IMR-90 (cell line): Measurements from ENCODE around the gene CHST10. TPM values are rescaled to one million over a fixed set of nuclear protein-coding genes. Genes with fewer than 3 reads are reported as not detected.

Experiments
- ATAC-seq: fragments of 200-7000 bp; cut with Tn5 transposase; 2 replicates; pipeline ENCODE4 v1.9.1; 2020; ENCODE audit warnings: low read depth, mild to moderate bottlenecking, moderate library complexity
- BruUV-seq: library from RNA; stranded (reverse); fragments of 400-500 nt; replicated peaks from 2 replicates; lab custom pipeline; 2021; lab: Mats Ljungman, UMichigan
- CTCF ChIA-PET: fragments of 300-600 bp; formaldehyde crosslinking; extraction: SDS; loops from one replicate; lab custom pipeline; 2021; ENCODE audit warnings: antibody characterized with exemption; lab: Yijun Ruan, JAX
- POLR2A ChIA-PET: fragments of 300-600 bp; sonication (Branson Sonifier 250); formaldehyde crosslinking; loops from one replicate; lab custom pipeline; 2022; ENCODE audit warnings: antibody characterized with exemption; ENCODE audit not compliant: unreplicated experiment; lab: Charles Lee
- DNase-seq: peaks from one replicate; pipeline ENCODE4 v3.0.0; 2013
- H2AFZ ChIP-seq: replicated peaks from 2 replicates; pipeline ENCODE3; 2013; ENCODE audit warnings: low read length, mild to moderate bottlenecking; ENCODE audit not compliant: poor library complexity
- H2AK5ac ChIP-seq: 2 replicates; pipeline ENCODE4 v1.6.1; 2013; ENCODE audit warnings: low read depth, low read length, inconsistent platforms
- H2AK9ac ChIP-seq: replicated peaks from 2 replicates; pipeline ENCODE3; 2013; ENCODE audit warnings: mild to moderate bottlenecking, low read depth, low read length, moderate library complexity; ENCODE audit not compliant: poor library complexity
- H2BK120ac ChIP-seq: 2 replicates; pipeline ENCODE4 v1.6.1; 2013; ENCODE audit warnings: low read depth, low read length, inconsistent platforms
- H2BK15ac ChIP-seq: 3 replicates; pipeline ENCODE4 v1.6.1; 2013; ENCODE audit warnings: low read depth, low read length, inconsistent platforms
- H2BK20ac ChIP-seq: 2 replicates; pipeline ENCODE4 v1.6.1; 2013; ENCODE audit warnings: low read depth, mild to moderate bottlenecking, inconsistent platforms, low read length, moderate library complexity
- H2BK5ac ChIP-seq: 2 replicates; pipeline ENCODE4 v1.6.1; 2013; ENCODE audit warnings: mild to moderate bottlenecking, low read depth, low read length, inconsistent platforms; ENCODE audit not compliant: poor library complexity, severe bottlenecking
- H3K14ac ChIP-seq: replicated peaks from 2 replicates; pipeline ENCODE4 v1.6.1; 2013; ENCODE audit warnings: low read depth, low read length, inconsistent platforms
- H3K18ac ChIP-seq: 2 replicates; pipeline ENCODE4 v1.6.1; 2013; ENCODE audit warnings: low read depth, low read length, control low read depth
- H3K23ac ChIP-seq: 2 replicates; pipeline ENCODE4 v1.6.1; 2013; ENCODE audit warnings: low read depth, low read length, inconsistent platforms
- H3K27ac ChIP-seq: 2 replicates; pipeline ENCODE4 v1.5.1; 2013; ENCODE audit warnings: mild to moderate bottlenecking, control low read depth, low read length; ENCODE audit not compliant: insufficient read depth
- H3K27me3 ChIP-seq: 2 replicates; pipeline ENCODE4 v1.6.1; 2013; ENCODE audit warnings: low read length; ENCODE audit not compliant: control insufficient read depth, insufficient read depth
- H3K36me3 ChIP-seq: 2 replicates; pipeline ENCODE4 v1.6.1; 2013; ENCODE audit warnings: low read length, mixed read lengths; ENCODE audit not compliant: control insufficient read depth, insufficient read depth
- H3K4ac ChIP-seq: 2 replicates; pipeline ENCODE4 v1.6.1; 2013; ENCODE audit warnings: low read depth, low read length, inconsistent platforms
- H3K4me1 ChIP-seq: 2 replicates; pipeline ENCODE4 v1.6.1; 2013; ENCODE audit warnings: low read length, mixed read lengths; ENCODE audit not compliant: control insufficient read depth, insufficient read depth
- H3K4me2 ChIP-seq: 2 replicates; pipeline ENCODE4 v1.6.1; 2013; ENCODE audit warnings: low read depth, mild to moderate bottlenecking, control low read depth, low read length, moderate library complexity
- H3K4me3 ChIP-seq: 2 replicates; pipeline ENCODE4 v1.5.1; 2013; ENCODE audit warnings: low read depth, mild to moderate bottlenecking, control low read depth, low read length, moderate library complexity; ENCODE audit not compliant: insufficient read depth
- H3K56ac ChIP-seq: 2 replicates; pipeline ENCODE4 v1.6.1; 2013; ENCODE audit warnings: low read length, inconsistent platforms; ENCODE audit not compliant: insufficient read depth; ENCODE audit errors: extremely low read depth
- H3K79me1 ChIP-seq, 2 experiments: 2 replicates each; pipeline ENCODE4 v1.6.1; 2013; ENCODE audit warnings: low read length in 2 of 2, inconsistent platforms in 1 of 2, low read depth in 1 of 2
- H3K9ac ChIP-seq: 2 replicates; pipeline ENCODE4 v1.6.1; 2013; ENCODE audit warnings: low read depth, low read length, control low read depth
- H3K9me1 ChIP-seq: 2 replicates; pipeline ENCODE4 v1.6.1; 2013; ENCODE audit warnings: low read length, inconsistent platforms; ENCODE audit not compliant: insufficient read depth
- H3K9me3 ChIP-seq: 2 replicates; pipeline ENCODE4 v1.6.1; 2013; ENCODE audit warnings: low read length; ENCODE audit not compliant: control insufficient read depth, insufficient read depth
- H4K20me1 ChIP-seq: 2 replicates; pipeline ENCODE4 v1.6.1; 2013; ENCODE audit warnings: low read length, inconsistent platforms; ENCODE audit not compliant: insufficient read depth
- H4K5ac ChIP-seq: 2 replicates; pipeline ENCODE4 v1.6.1; 2013; ENCODE audit warnings: mild to moderate bottlenecking, low read depth, low read length, control low read depth
- H4K8ac ChIP-seq, 2 experiments: 2 replicates each; pipeline ENCODE4 v1.6.1; 2013; ENCODE audit warnings: low read depth in 2 of 2, low read length in 2 of 2, control low read depth in 1 of 2, inconsistent platforms in 1 of 2
- H4K91ac ChIP-seq: 2 replicates; pipeline ENCODE4 v1.6.1; 2013; ENCODE audit warnings: low read depth, low read length, inconsistent platforms; ENCODE audit not compliant: insufficient read depth
- BHLHE40 ChIP-seq: fragments of 150-350 bp; IDR thresholded peaks from 2 replicates; pipeline ENCODE4 v1.6.1; 2016; ENCODE audit warnings: mild to moderate bottlenecking, low read depth, low read length
- CEBPB ChIP-seq: IDR thresholded peaks from 2 replicates; pipeline ENCODE4 v1.6.1; 2012; ENCODE audit warnings: low read depth, low read length, improper control_type of control experiment
- CHD1 ChIP-seq: IDR thresholded peaks from 2 replicates; pipeline ENCODE4 v1.6.1; 2012; ENCODE audit warnings: low read depth, low read length, improper control_type of control experiment
- FOS ChIP-seq: fragments of 150-350 bp; IDR thresholded peaks from 2 replicates; pipeline ENCODE4 v1.6.1; 2016; ENCODE audit warnings: low read depth, low read length
- MAZ ChIP-seq: IDR thresholded peaks from 2 replicates; pipeline ENCODE4 v1.6.1; 2012; ENCODE audit warnings: low read depth, mild to moderate bottlenecking, low read length, improper control_type of control experiment, moderate library complexity, borderline replicate concordance
- MXI1 ChIP-seq: IDR thresholded peaks from 2 replicates; pipeline ENCODE4 v1.6.1; 2012; ENCODE audit warnings: low read depth, mild to moderate bottlenecking, low read length, moderate library complexity, borderline replicate concordance
- NFE2L2 ChIP-seq: fragments of 150-350 bp; IDR thresholded peaks from 2 replicates; pipeline ENCODE4 v1.6.1; 2016; ENCODE audit warnings: low read depth, mild to moderate bottlenecking, low read length
- POLR2A ChIP-seq: IDR thresholded peaks from 2 replicates; pipeline ENCODE4 v1.6.1; 2012; ENCODE audit warnings: mild to moderate bottlenecking, low read depth, low read length
- RAD21 ChIP-seq: IDR thresholded peaks from 2 replicates; pipeline ENCODE4 v1.6.1; 2012; ENCODE audit warnings: low read length, improper control_type of control experiment
- RCOR1 ChIP-seq: IDR thresholded peaks from 2 replicates; pipeline ENCODE4 v1.6.1; 2012; ENCODE audit warnings: mild to moderate bottlenecking, low read length, improper control_type of control experiment; ENCODE audit not compliant: insufficient replicate concordance
- RFX5 ChIP-seq: IDR thresholded peaks from 2 replicates; pipeline ENCODE4 v1.8.0; 2012; ENCODE audit warnings: low read depth, mild to moderate bottlenecking, low read length, moderate library complexity
- SMC3 ChIP-seq: fragments of 150-350 bp; IDR thresholded peaks from 2 replicates; pipeline ENCODE4 v1.6.1; 2016; ENCODE audit warnings: low read depth, mild to moderate bottlenecking, antibody characterized with exemption, low read length, moderate library complexity
- WGBS, 2 experiments: methylation state at CpG; one replicate each; pipeline versions ENCODE4 v1.1.5 to v1.1.7; 2013; ENCODE audit warnings: missing lambda C conversion rate in 2 of 2; ENCODE audit not compliant: insufficient read length in 1 of 2; ENCODE audit errors: extremely low coverage in 2 of 2; 5-methylcytosine and 5-hydroxymethylcytosine counted together
- dilution Hi-C: fragments of 300-500 bp; cut with HindIII; formaldehyde crosslinking; loops from one replicate; pipeline ENCODE4 v1.14.3; 2018; ENCODE audit warnings: low sequenced_read_pairs; ENCODE audit not compliant: unreplicated experiment
- in situ Hi-C: fragments of 300-500 bp; cut with MboI; formaldehyde crosslinking; loops from 3 replicates; pipeline ENCODE4 v1.14.3; 2019; ENCODE audit warnings: low sequenced_read_pairs, inconsistent platforms, mixed read lengths
- intact Hi-C: fragments of 100-400 bp; cut with micrococcal nuclease; formaldehyde crosslinking; loops from 2 replicates; pipeline ENCODE4 v1.10.0; 2022
- polyA plus RNA-seq, 3 experiments: library from polyadenylated mRNA; depleted of rRNA; stranded (reverse); fragments of >200 nt; gene quantifications; 2 replicates each; pipeline ENCODE4 v1.2.3, GENCODE V29; 2012; ENCODE audit warnings: low replicate concordance in 1 of 3
- total RNA-seq: library from RNA; depleted of rRNA; stranded (reverse); fragments of >200 nt; gene quantifications from 2 replicates; pipeline ENCODE4 v1.2.3, GENCODE V29; 2012
- TF ChIP-seq, protein P1 (sequence below): fragments of 150-350 bp; IDR thresholded peaks from 2 replicates; pipeline ENCODE4 v1.6.1; 2016; ENCODE audit warnings: low read depth, mild to moderate bottlenecking, low read length, moderate library complexity, borderline replicate concordance
- TF ChIP-seq, protein P2 (sequence below): fragments of 150-350 bp; IDR thresholded peaks from 2 replicates; pipeline ENCODE4 v1.6.1; 2017; ENCODE audit warnings: mild to moderate bottlenecking, antibody characterized with exemption, low read length, low read depth
- TF ChIP-seq, protein P3 (sequence below): conservative IDR thresholded peaks from 2 replicates; pipeline ENCODE4 v1.5.1; 2012; ENCODE audit warnings: mild to moderate bottlenecking, low read depth, low read length, improper control_type of control experiment

CHST10 gene
- total and polyA plus RNA-seq, 2 of the 4 experiments (the other 2 are of a cell fraction) = 6.9 to 8.6 TPM

DNA sequence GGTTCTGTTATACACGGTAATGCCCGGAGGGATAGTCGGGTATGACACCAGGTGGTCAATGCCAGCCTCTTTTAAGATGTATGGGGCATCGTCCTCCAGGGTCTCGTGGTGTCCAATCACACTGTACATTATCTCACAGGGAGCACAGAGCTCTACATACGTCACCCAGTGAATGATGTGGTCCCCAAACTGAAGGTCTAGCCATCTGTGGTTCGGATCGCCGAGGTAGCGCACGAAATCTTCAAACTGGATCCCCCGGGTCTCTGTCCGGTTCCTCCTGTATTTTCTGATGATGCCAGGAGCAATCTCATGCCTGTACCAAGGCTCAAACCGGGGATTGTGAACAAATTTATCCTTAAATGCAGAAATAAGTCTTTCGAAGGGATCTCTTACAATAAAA lies 24.1 kb downstream of the CHST10 start:
- ChIA-PET CTCF (no interaction called here), POLR2A (no interaction called here)
- Histone ChIP-seq H3K9ac (no peak overlapping the region), H2BK20ac (no peak overlapping the region), H2AFZ (no peak overlapping the region), H3K4me1 (peaks cover 2% of the 10 kb centered on the region; the same call in 1 of the 2 replicates), H3K56ac (no peak overlapping the region), H3K9me1 (no peaks in the 10 kb centered on the region; the same call in 1 of the 2 replicates), H2AK9ac (no peak overlapping the region), H3K27ac (no peak overlapping the region), H3K79me1 (no peaks in the 10 kb centered on the region), H2BK15ac (no peak overlapping the region), H3K18ac (no peak overlapping the region), H2BK5ac (no peak overlapping the region), H4K91ac (no peak overlapping the region), H4K8ac (no peak overlapping the region), H3K9me3 (no peaks in the 10 kb centered on the region), H3K14ac (no peak overlapping the region), H2BK120ac (no peak overlapping the region), H3K36me3 (peaks cover 10% of the 10 kb centered on the region), H4K5ac (no peak overlapping the region), H2AK5ac (no peak overlapping the region), H3K4me2 (no peak overlapping the region), H3K4me3 (no peak overlapping the region), H3K4ac (no peak overlapping the region), H3K23ac (no peak overlapping the region), H3K27me3 (peaks cover 2% of the 10 kb centered on the region; the same call in 1 of the 2 replicates), H4K20me1 (no peaks in the 10 kb centered on the region)
- BruUV-seq = no TSS peak
- intact Hi-C loops = no loop called here
- DNase-seq (no peak), ATAC-seq (no peak)
- WGBS, 2 experiments = 92% methylated on average over 11 of the region's 15 CpGs; no CpG with 5 or more reads in 1 of the 2 experiments
- no peak for TF ChIP-seq NFE2L2
- no peak for TF ChIP-seq RFX5
- TF ChIP-seq FOS = no peak
- no peak for TF ChIP-seq MAZ
- TF ChIP-seq CEBPB = no peak
- TF ChIP-seq, protein P1, sequence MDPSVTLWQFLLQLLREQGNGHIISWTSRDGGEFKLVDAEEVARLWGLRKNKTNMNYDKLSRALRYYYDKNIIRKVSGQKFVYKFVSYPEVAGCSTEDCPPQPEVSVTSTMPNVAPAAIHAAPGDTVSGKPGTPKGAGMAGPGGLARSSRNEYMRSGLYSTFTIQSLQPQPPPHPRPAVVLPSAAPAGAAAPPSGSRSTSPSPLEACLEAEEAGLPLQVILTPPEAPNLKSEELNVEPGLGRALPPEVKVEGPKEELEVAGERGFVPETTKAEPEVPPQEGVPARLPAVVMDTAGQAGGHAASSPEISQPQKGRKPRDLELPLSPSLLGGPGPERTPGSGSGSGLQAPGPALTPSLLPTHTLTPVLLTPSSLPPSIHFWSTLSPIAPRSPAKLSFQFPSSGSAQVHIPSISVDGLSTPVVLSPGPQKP = no peak
- TF ChIP-seq, protein P2, sequence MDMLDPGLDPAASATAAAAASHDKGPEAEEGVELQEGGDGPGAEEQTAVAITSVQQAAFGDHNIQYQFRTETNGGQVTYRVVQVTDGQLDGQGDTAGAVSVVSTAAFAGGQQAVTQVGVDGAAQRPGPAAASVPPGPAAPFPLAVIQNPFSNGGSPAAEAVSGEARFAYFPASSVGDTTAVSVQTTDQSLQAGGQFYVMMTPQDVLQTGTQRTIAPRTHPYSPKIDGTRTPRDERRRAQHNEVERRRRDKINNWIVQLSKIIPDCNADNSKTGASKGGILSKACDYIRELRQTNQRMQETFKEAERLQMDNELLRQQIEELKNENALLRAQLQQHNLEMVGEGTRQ = no peak
- no peak for TF ChIP-seq BHLHE40
- no peak for TF ChIP-seq MXI1
- no peak for TF ChIP-seq SMC3
- no peak for TF ChIP-seq RAD21
- no peak for TF ChIP-seq POLR2A
- TF ChIP-seq RCOR1 = no peak
- TF ChIP-seq, protein P3, sequence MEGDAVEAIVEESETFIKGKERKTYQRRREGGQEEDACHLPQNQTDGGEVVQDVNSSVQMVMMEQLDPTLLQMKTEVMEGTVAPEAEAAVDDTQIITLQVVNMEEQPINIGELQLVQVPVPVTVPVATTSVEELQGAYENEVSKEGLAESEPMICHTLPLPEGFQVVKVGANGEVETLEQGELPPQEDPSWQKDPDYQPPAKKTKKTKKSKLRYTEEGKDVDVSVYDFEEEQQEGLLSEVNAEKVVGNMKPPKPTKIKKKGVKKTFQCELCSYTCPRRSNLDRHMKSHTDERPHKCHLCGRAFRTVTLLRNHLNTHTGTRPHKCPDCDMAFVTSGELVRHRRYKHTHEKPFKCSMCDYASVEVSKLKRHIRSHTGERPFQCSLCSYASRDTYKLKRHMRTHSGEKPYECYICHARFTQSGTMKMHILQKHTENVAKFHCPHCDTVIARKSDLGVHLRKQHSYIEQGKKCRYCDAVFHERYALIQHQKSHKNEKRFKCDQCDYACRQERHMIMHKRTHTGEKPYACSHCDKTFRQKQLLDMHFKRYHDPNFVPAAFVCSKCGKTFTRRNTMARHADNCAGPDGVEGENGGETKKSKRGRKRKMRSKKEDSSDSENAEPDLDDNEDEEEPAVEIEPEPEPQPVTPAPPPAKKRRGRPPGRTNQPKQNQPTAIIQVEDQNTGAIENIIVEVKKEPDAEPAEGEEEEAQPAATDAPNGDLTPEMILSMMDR = no peak
- TF ChIP-seq CHD1 = no peak
- in situ Hi-C loops = loop anchor here (25.0 kb wide), 2 partner anchors 681 to 856 kb away; no protein-coding TSS in a partner anchor
- dilution Hi-C loops = no loop called here
